ENCODE data around the gene HOXA11. TPM values are rescaled to one million over a fixed set of nuclear protein-coding genes. Genes with fewer than 3 reads are reported as not detected.

HOXA11 gene
- total RNA-seq, 1 experiment from 2014 or later, result not detected

GRCh38 chr7:27153526-27153925 lies 31.5 kb downstream of the HOXA11 start:
- no peaks in the 10 kb centered on the region for H3K4me1 ChIP-seq (ENCODE audit: insufficient read depth, low read length)
- H3K56ac ChIP-seq (ENCODE audit: insufficient read length, low read depth, low read length), result no peak overlapping the region
- no peak overlapping the region for H2BK15ac ChIP-seq (ENCODE audit: low read depth, low read length)
- no peak overlapping the region for H2BK20ac ChIP-seq (ENCODE audit: low read depth, low read length, poor library complexity, severe bottlenecking)
- Mint-ChIP-seq H3K36me3 (ENCODE audit: insufficient read depth in 1 of 3, low read depth in 3 of 3) (peaks cover 0 to 6% (median 0%) of the 10 kb centered on the region in 3 experiments; a peak in 3 of 7 replicates), H3K4me1 (peaks cover 13 to 22% of the 10 kb centered on the region in 2 experiments), H3K27me3 (ENCODE audit: low read depth) (peaks cover 100% of the 10 kb centered on the region), H3K27ac (no peak overlapping the region), H3K4me3 (no peak overlapping the region; a peak in 1 of 5 replicates), H3K9me3 (peaks cover 18 to 29% of the 10 kb centered on the region in 2 experiments)
- H3K27me3 ChIP-seq (ENCODE audit: insufficient read depth, low read length), result peaks cover 97% of the 10 kb centered on the region
- H2BK120ac ChIP-seq (ENCODE audit: low read depth, low read length, poor library complexity, severe bottlenecking), result no peak overlapping the region
- WGBS (ENCODE audit: extremely low coverage, insufficient read length, low lambda C conversion rate), result no CpG with 5 or more reads among the region's 3 CpGs
- H3K23ac ChIP-seq (ENCODE audit: insufficient read length, low read depth, low read length), result no peak overlapping the region
- H3K14ac ChIP-seq (ENCODE audit: insufficient read depth, low read length), result no peak overlapping the region
- H3K4me2 ChIP-seq (ENCODE audit: insufficient read depth, insufficient read length, low read length), result no peak overlapping the region
- H4K8ac ChIP-seq (replicated peaks; ENCODE audit: insufficient read length, low read depth, low read length), result no peak overlapping the region
- H3T11ph ChIP-seq (ENCODE audit: low read length), result no peak overlapping the region
- no peak overlapping the region for H2AK5ac ChIP-seq (ENCODE audit: insufficient read length, low read length)
- no peak overlapping the region for H3K4ac ChIP-seq (ENCODE audit: low read depth, low read length)
- H2BK12ac ChIP-seq (ENCODE audit: insufficient read length, low read depth, low read length), result no peak overlapping the region
- H3K9ac ChIP-seq (ENCODE audit: extremely low read depth, insufficient read length, low read length), result no peak overlapping the region
- H3K79me1 ChIP-seq (ENCODE audit: insufficient read depth, low read depth, low read length, poor library complexity, severe bottlenecking), result no peaks in the 10 kb centered on the region
- no peak overlapping the region for H2BK5ac ChIP-seq (ENCODE audit: insufficient read length, low read length)
- H3K18ac ChIP-seq (ENCODE audit: insufficient read length, low read depth, low read length), result no peak overlapping the region
- no peak overlapping the region for H3K27ac ChIP-seq (ENCODE audit: insufficient read length, low read depth, low read length)
- no peaks in the 10 kb centered on the region for H3K23me2 ChIP-seq (ENCODE audit: insufficient read length, low read depth, low read length, poor library complexity, severe bottlenecking)
- no peaks in the 10 kb centered on the region for H3K79me2 ChIP-seq (ENCODE audit: insufficient read depth, low read length)
- no peaks in the 10 kb centered on the region for H3K9me3 ChIP-seq (ENCODE audit: control insufficient read depth, low read depth, low read length)
- DNase-seq, result no peak
- H4K91ac ChIP-seq (ENCODE audit: insufficient read length, low read depth, low read length), result no peak overlapping the region
- H2AFZ ChIP-seq (ENCODE audit: low read length), result no peak overlapping the region
- no peaks in the 10 kb centered on the region for H4K20me1 ChIP-seq (ENCODE audit: control insufficient read depth, insufficient read depth, insufficient read length)
- no peak for TF ChIP-seq CTCF (conservative IDR thresholded peaks at IDR 0.05)
- H4K5ac ChIP-seq (ENCODE audit: insufficient read length, low read depth, low read length), result no peak overlapping the region

Data from H9 (cell line).